Activated naive CD8-positive, alpha-beta T cell treated with anti-CD3 and anti-CD28 coated beads, Interleukin-2, amount 10 ng/mL, durations not matched to agents 7 days and 5 days (primary cell): ENCODE measurements around the gene IRS1. TPM values are rescaled to one million over a fixed set of nuclear protein-coding genes. Genes with fewer than 3 reads are reported as not detected.

ENCODE experiments used
- ATAC-seq: fragments of 150-1000 bp; cut with Tn5 transposase; one replicate; pipeline ENCODE4 v1.10.0; 2021; ENCODE audit warnings: low read depth, moderate library complexity
- POLR2A ChIA-PET: fragments of 350-600 bp; sonication (Branson Sonifier 250); formaldehyde crosslinking; loops from one replicate; lab custom pipeline; 2021; ENCODE audit warnings: antibody characterized with exemption; lab: Charles Lee
- DNase-seq: peaks from one replicate; pipeline ENCODE4 v3.0.0; 2021
- H3K27ac Mint-ChIP-seq: one replicate; pipeline ENCODE4 v1.8.0; 2022; ENCODE audit warnings: mild to moderate bottlenecking, mixed read lengths
- H3K27me3 Mint-ChIP-seq: one replicate; pipeline ENCODE4 v1.8.0; 2022; ENCODE audit warnings: mild to moderate bottlenecking, moderate library complexity, mixed read lengths
- H3K36me3 Mint-ChIP-seq: one replicate; pipeline ENCODE4 v1.8.0; 2021; ENCODE audit warnings: mild to moderate bottlenecking, mixed read lengths
- H3K4me1 Mint-ChIP-seq: one replicate; pipeline ENCODE4 v1.8.0; 2021; ENCODE audit warnings: mixed read lengths
- H3K4me3 Mint-ChIP-seq: one replicate; pipeline ENCODE4 v1.8.0; 2022; ENCODE audit warnings: mild to moderate bottlenecking, moderate library complexity, mixed read lengths
- H3K9me3 Mint-ChIP-seq: one replicate; pipeline ENCODE4 v1.8.0; 2021; ENCODE audit warnings: mixed read lengths
- total RNA-seq, 2 experiments: library from RNA; stranded (reverse); gene quantifications; one replicate each; pipeline ENCODE4 v1.2.3, GENCODE V29; 2021

The IRS1 gene
- total RNA-seq, 2 experiments from 2014 or later, result 6.5 to 8.0 TPM

DNA sequence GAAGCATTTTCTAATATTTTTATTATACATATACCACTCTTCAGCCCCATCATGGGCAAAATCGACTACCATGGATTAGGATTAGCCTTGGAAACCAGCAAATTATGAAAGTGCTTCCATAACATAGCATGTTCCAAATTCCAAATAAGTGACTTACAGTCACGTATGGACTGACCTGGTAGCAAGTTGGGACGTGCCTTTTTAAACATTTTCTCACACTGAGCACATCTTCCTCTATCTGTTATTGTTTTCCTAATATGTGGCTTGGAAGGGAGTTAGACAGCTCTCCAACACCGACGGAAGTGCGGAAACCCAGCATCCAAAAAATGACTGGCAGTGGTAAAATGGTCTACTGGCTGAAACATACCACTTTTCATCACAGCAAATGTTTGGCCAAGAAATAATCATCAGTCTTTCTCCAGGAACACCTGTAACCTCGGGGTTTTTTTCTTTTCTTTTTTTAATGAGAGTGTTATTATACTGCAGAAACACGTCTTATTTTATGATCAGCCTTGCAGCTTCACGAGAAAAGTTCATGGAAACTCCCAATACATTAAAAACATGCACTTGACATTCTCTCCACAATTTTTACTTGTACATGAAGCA, 107.0 kb downstream of the IRS1 start:
- Mint-ChIP-seq H3K4me3 (no peak overlapping the region), H3K27me3 (peaks cover 21% of the 10 kb centered on the region), H3K27ac (no peak overlapping the region), H3K36me3 (no peaks in the 10 kb centered on the region), H3K4me1 (peaks cover 22% of the 10 kb centered on the region), H3K9me3 (peaks cover 2% of the 10 kb centered on the region)
- POLR2A ChIA-PET, result no interaction called here
- ATAC-seq (no peak), DNase-seq (no peak)

DNA sequence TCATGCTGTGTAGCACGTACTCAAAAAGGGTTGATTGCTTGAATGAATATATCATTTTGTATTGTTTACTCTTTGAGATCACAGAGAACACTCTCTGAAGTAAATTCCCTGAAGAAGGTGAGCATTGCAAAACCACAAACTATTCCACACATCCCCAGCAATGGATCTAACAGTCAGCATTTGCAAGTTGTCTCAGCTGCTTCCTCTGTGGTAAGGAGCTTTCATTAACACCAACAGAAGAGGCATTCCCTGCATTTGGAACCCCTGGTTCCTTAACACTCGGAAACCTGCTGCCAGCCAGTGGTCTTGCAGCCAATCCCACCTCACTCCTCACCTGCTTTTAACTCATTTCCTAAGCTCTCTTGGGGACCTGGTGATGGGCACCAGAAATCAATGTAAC, 108.4 kb downstream of the IRS1 start:
- peaks cover 2% of the 10 kb centered on the region for H3K9me3 Mint-ChIP-seq
- H3K4me3 Mint-ChIP-seq, result no peak overlapping the region
- H3K4me1 Mint-ChIP-seq, result peaks cover 24% of the 10 kb centered on the region
- peaks cover 21% of the 10 kb centered on the region for H3K27me3 Mint-ChIP-seq
- POLR2A ChIA-PET, result interaction anchor here (1.9 kb wide), 1 partner anchor 144 kb away, joined by 5 read pairs; the partner anchor contains the start of gene RHBDD1
- no peak overlapping the region for H3K27ac Mint-ChIP-seq
- no peaks in the 10 kb centered on the region for H3K36me3 Mint-ChIP-seq
- DNase-seq (no peak), ATAC-seq (no peak)

DNA sequence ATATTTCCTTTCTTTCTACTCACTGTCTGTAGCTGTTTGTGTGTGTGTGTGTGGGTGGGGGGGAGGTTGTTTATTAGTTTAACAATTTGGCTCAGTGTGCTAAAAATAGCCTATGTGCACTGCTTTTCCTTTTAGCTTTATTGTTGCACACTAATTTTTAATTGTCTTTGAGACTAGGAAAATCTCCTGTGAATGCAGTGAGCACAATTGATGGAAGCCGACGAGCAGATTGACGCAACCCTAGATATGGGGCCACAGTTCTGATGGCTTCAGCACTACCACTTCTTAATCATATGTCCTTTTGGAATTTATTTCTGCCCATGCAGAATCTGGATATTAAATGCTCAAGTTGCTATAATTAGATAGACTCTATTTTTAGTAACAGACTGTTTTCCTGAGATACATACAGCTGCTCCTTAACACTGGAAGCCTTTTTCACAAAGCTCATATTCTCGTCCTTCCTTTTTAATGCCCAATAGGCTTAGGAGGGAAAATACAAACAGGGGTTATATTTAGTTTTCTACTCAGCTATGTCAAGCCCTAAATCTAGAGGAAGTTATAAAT, 109.1 kb downstream of the IRS1 start:
- no peak overlapping the region for H3K27ac Mint-ChIP-seq
- H3K27me3 Mint-ChIP-seq, result peaks cover 21% of the 10 kb centered on the region
- ATAC-seq (no peak), DNase-seq (no peak)
- H3K9me3 Mint-ChIP-seq, result peaks cover 2% of the 10 kb centered on the region
- peak overlapping the region; percentile 34 for H3K4me3 Mint-ChIP-seq
- H3K4me1 Mint-ChIP-seq, result peaks cover 27% of the 10 kb centered on the region
- H3K36me3 Mint-ChIP-seq, result no peaks in the 10 kb centered on the region
- POLR2A ChIA-PET, result interaction anchor here (0.6 to 1.9 kb wide), 3 partner anchors 20 to 145 kb away, joined by 3 to 5 read pairs (median 3); partner anchors contain the start of gene RHBDD1

DNA sequence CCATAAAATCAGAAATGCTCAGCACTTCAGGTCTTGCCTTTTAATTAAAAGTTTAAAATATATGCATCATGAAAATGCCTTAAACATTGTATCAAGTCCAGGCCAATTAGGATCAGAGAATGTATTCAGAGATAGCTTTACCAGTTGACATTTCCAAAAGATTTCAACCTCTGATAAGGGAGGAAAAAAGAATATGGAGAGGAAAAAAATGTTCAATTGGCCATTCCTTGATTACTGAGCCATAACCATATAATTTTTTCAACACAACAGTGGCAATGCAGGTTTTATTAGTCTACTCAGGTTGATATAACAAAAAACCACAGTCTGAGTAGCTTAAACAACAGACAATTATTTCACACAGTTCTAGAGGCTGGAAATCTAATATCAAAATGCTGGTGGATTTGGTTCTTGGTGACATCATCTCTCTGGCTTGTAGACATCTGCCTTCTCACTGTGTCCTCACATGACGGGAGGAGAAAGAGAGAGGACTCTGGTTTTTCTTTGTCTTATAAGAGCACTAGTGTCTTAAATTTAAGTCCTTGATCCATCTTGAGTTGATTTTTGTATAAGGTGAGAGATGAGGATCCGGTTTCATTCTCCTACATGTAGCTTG, 111.9 kb downstream of the IRS1 start:
- peaks cover 26% of the 10 kb centered on the region for H3K4me1 Mint-ChIP-seq
- ATAC-seq, result no peak
- H3K27ac Mint-ChIP-seq, result no peak overlapping the region
- no peak for DNase-seq
- POLR2A ChIA-PET, result no interaction called here
- H3K4me3 Mint-ChIP-seq, result no peak overlapping the region
- peaks cover 1% of the 10 kb centered on the region for H3K36me3 Mint-ChIP-seq
- H3K27me3 Mint-ChIP-seq, result peaks cover 21% of the 10 kb centered on the region
- H3K9me3 Mint-ChIP-seq, result peaks cover 2% of the 10 kb centered on the region

DNA sequence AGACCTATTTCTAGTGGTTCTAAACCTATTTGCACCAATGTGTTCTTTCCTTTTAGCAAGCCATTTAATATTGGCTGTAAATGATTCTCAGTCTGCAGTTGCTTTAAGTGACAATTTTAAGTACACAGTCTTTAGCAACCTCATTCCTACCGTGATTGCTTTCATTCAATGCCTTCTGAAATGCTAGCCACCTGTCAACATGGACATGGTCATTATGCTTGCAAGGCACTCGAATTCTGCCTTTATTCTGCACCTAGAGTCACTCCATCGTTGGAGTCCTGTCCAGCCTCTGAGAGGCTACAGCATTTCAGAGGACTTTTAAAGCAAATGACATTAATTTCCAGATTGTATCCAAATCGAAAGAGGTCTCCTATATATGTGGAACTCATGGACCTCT, 115.1 kb downstream of the IRS1 start:
- ATAC-seq (no peak), DNase-seq (no peak)
- POLR2A ChIA-PET, result no interaction called here
- H3K36me3 Mint-ChIP-seq, result peaks cover 1% of the 10 kb centered on the region
- peaks cover 8% of the 10 kb centered on the region for H3K4me1 Mint-ChIP-seq
- no peak overlapping the region for H3K4me3 Mint-ChIP-seq
- H3K27me3 Mint-ChIP-seq, result peaks cover 3% of the 10 kb centered on the region
- no peaks in the 10 kb centered on the region for H3K9me3 Mint-ChIP-seq
- no peak overlapping the region for H3K27ac Mint-ChIP-seq

DNA sequence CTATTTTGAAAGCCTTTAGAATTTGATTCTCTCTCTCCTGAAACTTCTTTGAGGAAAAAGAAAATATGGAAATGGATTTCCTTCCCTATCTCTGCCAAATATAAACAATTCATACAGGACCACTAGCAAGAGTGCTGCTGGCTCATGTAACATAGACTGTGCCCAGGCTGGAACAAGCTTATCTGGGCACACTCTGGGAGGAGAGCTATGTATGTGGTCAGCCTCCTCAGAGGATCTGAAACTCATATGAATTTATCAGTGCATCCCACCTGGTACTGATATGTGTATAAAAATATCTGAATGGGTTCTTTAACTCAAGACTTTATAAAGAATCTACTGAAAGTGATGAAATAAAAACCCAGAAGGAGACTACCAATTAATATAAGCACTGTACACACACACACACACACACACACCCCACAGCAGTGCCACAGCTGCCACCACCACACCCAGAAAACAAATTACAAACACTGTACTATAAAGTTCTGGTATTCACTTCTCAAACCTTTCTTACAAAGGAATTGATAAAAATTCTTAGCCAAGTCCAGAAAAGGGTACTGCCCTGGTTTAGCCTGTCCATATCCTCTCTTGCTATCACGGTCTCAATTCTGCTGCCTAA, 115.6 kb downstream of the IRS1 start:
- Mint-ChIP-seq H3K27me3 (peaks cover 2% of the 10 kb centered on the region), H3K36me3 (peaks cover 1% of the 10 kb centered on the region), H3K27ac (no peak overlapping the region), H3K9me3 (no peaks in the 10 kb centered on the region), H3K4me3 (no peak overlapping the region), H3K4me1 (peaks cover 9% of the 10 kb centered on the region)
- POLR2A ChIA-PET, result no interaction called here
- ATAC-seq (no peak), DNase-seq (no peak)

DNA sequence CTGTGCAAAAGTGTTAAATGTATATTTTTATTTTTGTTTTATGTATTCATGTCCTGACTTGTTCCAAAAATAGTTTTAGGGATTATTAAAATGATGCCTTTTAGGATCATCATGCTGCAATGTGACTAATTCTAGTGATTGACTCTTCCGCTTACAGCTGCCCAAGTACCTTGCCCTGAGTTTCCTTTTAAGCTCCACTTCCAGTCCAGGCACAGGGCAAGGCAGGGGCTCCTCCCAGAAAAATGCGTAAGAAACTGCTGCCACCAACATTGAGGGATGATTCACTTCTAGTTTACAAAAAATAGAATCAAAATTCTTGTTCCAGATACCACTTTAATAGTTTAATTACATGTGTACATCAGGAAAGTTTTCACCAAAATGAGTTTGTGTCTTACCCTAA, 116.4 kb downstream of the IRS1 start:
- Mint-ChIP-seq H3K9me3 (no peaks in the 10 kb centered on the region), H3K4me3 (no peak overlapping the region), H3K4me1 (peaks cover 9% of the 10 kb centered on the region), H3K27ac (no peak overlapping the region), H3K36me3 (peaks cover 1% of the 10 kb centered on the region), H3K27me3 (no peaks in the 10 kb centered on the region)
- POLR2A ChIA-PET, result no interaction called here
- ATAC-seq (no peak), DNase-seq (no peak)

Other genes with a start within 250 kb of the IRS1 start
- gene RHBDD1, start 36.2 kb upstream of the IRS1 start, total RNA-seq, result 10 to 100 TPM; 33.1 to 44.9 TPM